ENCODE measurements around the gene CCDC192. TPM values are rescaled to one million over a fixed set of nuclear protein-coding genes. Genes with fewer than 3 reads are reported as not detected.

Gene CCDC192
- total and polyA plus RNA-seq, 2 experiments from 2014 or later = 0.92 TPM; not detected in 1

- Histone ChIP-seq H3K9me3 (ENCODE audit: low read depth) (no peaks in the 10 kb centered on the region), H3K27ac (no peak overlapping the region), H3K27me3 (no peaks in the 10 kb centered on the region), H3K4me1 (ENCODE audit: low read depth) (no peaks in the 10 kb centered on the region), H3K4me3 (no peak overlapping the region), H3K36me3 (no peaks in the 10 kb centered on the region)
- DNase-seq (ENCODE audit: low read depth in 1 of 2, low spot score in 1 of 2) = no peak
- no peak for TF ChIP-seq CTCF (IDR thresholded peaks at IDR 0.05; ENCODE audit: low read depth, low read length)
These were observed 8.5 kb upstream of the CCDC192 start for GRCh38 chr5:127694518-127695171.

GRCh38 chr5:127695346-127695745, 7.8 kb upstream of the CCDC192 start:
- no peak for DNase-seq (ENCODE audit: low read depth in 1 of 2, low spot score in 1 of 2)
- H3K9me3 ChIP-seq (ENCODE audit: low read depth) = no peaks in the 10 kb centered on the region
- no peak overlapping the region for H3K27ac ChIP-seq
- no peaks in the 10 kb centered on the region for H3K27me3 ChIP-seq
- H3K36me3 ChIP-seq = no peaks in the 10 kb centered on the region
- no peak overlapping the region for H3K4me3 ChIP-seq
- TF ChIP-seq CTCF (IDR thresholded peaks at IDR 0.05; ENCODE audit: low read depth, low read length) = no peak
- H3K4me1 ChIP-seq (ENCODE audit: low read depth) = no peaks in the 10 kb centered on the region

- TF ChIP-seq CTCF (IDR thresholded peaks at IDR 0.05; ENCODE audit: low read depth, low read length) = no peak
- H3K27me3 ChIP-seq = no peaks in the 10 kb centered on the region
- no peak overlapping the region for H3K27ac ChIP-seq
- no peak overlapping the region for H3K4me3 ChIP-seq
- H3K36me3 ChIP-seq = no peaks in the 10 kb centered on the region
- no peaks in the 10 kb centered on the region for H3K4me1 ChIP-seq (ENCODE audit: low read depth)
- peak in 1 of 2 donors; percentile 91 for DNase-seq (ENCODE audit: low read depth in 1 of 2, low spot score in 1 of 2)
- H3K9me3 ChIP-seq (ENCODE audit: low read depth) = no peaks in the 10 kb centered on the region
These were observed 6.5 kb upstream of the CCDC192 start for GRCh38 chr5:127696683-127697082.

GRCh38 chr5:127697894-127698600, 5.1 kb upstream of the CCDC192 start:
- H3K36me3 ChIP-seq = no peaks in the 10 kb centered on the region

GRCh38 chr5:127699416-127699815, 3.8 kb upstream of the CCDC192 start:
- no peak for DNase-seq (ENCODE audit: low read depth in 1 of 2, low spot score in 1 of 2)
- Histone ChIP-seq H3K9me3 (ENCODE audit: low read depth) (no peaks in the 10 kb centered on the region), H3K4me3 (no peak overlapping the region), H3K27ac (no peak overlapping the region), H3K4me1 (ENCODE audit: low read depth) (no peaks in the 10 kb centered on the region), H3K27me3 (no peaks in the 10 kb centered on the region), H3K36me3 (no peaks in the 10 kb centered on the region)
- no peak for TF ChIP-seq CTCF (IDR thresholded peaks at IDR 0.05; ENCODE audit: low read depth, low read length)

More at GRCh38 chr5:127697894-127698600, 5.1 kb upstream of the CCDC192 start:
- Histone ChIP-seq H3K27ac (no peak overlapping the region), H3K27me3 (no peaks in the 10 kb centered on the region), H3K4me1 (ENCODE audit: low read depth) (no peaks in the 10 kb centered on the region), H3K9me3 (ENCODE audit: low read depth) (no peaks in the 10 kb centered on the region), H3K4me3 (no peak overlapping the region)
- DNase-seq (ENCODE audit: low read depth in 1 of 2, low spot score in 1 of 2) = peak in 1 of 2 donors; percentile 18
- no peak for TF ChIP-seq CTCF (IDR thresholded peaks at IDR 0.05; ENCODE audit: low read depth, low read length)
